Smooth muscle cell (in vitro differentiated cells): ENCODE results near the gene HID1. TPM values are rescaled to one million over a fixed set of nuclear protein-coding genes. Genes with fewer than 3 reads are reported as not detected.

Source experiments
- DNase-seq: peaks from one replicate; lab custom pipeline; 2025; ENCODE audit not compliant: unreplicated experiment; lab: John Stamatoyannopoulos, UW
- H2AFZ ChIP-seq: fragments of 200-600 bp; sonication (generic); 2 replicates; pipeline ENCODE4 v1.6.0; 2016; ENCODE audit warnings: antibody characterized with exemption, low read depth, mild to moderate bottlenecking
- H3F3A ChIP-seq: fragments of 200-600 bp; sonication (generic); 2 replicates; pipeline ENCODE4 v1.6.0; 2017; ENCODE audit warnings: antibody characterized with exemption, low read depth
- H3K27ac ChIP-seq: fragments of 200-600 bp; sonication (generic); 2 replicates; pipeline ENCODE4 v1.5.1; 2016; ENCODE audit warnings: low read depth, mild to moderate bottlenecking
- H3K27me3 ChIP-seq: fragments of 200-600 bp; sonication (generic); 2 replicates; pipeline ENCODE4 v1.6.1; 2016; ENCODE audit warnings: low read depth, mild to moderate bottlenecking
- H3K36me3 ChIP-seq: fragments of 200-600 bp; sonication (generic); 2 replicates; pipeline ENCODE4 v1.5.1; 2016; ENCODE audit warnings: low read depth
- H3K4me1 ChIP-seq: fragments of 200-600 bp; sonication (generic); 2 replicates; pipeline ENCODE4 v1.5.1; 2016; ENCODE audit warnings: low read depth
- H3K4me2 ChIP-seq: fragments of 200-600 bp; sonication (generic); 2 replicates; pipeline ENCODE4 v1.6.0; 2016; ENCODE audit warnings: mild to moderate bottlenecking
- H3K4me3 ChIP-seq: fragments of 200-600 bp; sonication (generic); 2 replicates; pipeline ENCODE4 v1.5.1; 2016; ENCODE audit warnings: mild to moderate bottlenecking
- H3K79me2 ChIP-seq: fragments of 200-600 bp; sonication (generic); 2 replicates; pipeline ENCODE4 v1.6.0; 2016; ENCODE audit warnings: low read depth, mild to moderate bottlenecking
- H3K9ac ChIP-seq: fragments of 200-600 bp; sonication (generic); 2 replicates; pipeline ENCODE4 v1.6.0; 2016; ENCODE audit warnings: low read depth
- H3K9me3 ChIP-seq: fragments of 200-600 bp; sonication (generic); replicated peaks from 2 replicates; pipeline ENCODE4 v1.5.1; 2016; ENCODE audit warnings: low read depth
- H4K20me1 ChIP-seq: fragments of 200-600 bp; sonication (generic); 2 replicates; pipeline ENCODE4 v1.6.0; 2016; ENCODE audit warnings: low read depth
- CTCF ChIP-seq: fragments of 200-600 bp; sonication (generic); IDR thresholded peaks from 2 replicates; pipeline ENCODE4 v1.5.1; 2017; ENCODE audit warnings: borderline replicate concordance, mild to moderate bottlenecking, antibody characterized with exemption; ENCODE audit not compliant: insufficient read depth, poor library complexity, severe bottlenecking
- WGBS: methylation state at CpG from one replicate; pipeline ENCODE4 v1.1.7; 2016; ENCODE audit warnings: low lambda C conversion rate; 5-methylcytosine and 5-hydroxymethylcytosine counted together
- polyA plus RNA-seq: library from polyadenylated mRNA; unstranded; fragments of >200 nt; fragmentation: Nextera tagmentation; extraction: Ambion mirVana; gene quantifications from 2 replicates; pipeline ENCODE4 v1.2.1, GENCODE V29; 2016
- total RNA-seq: library from RNA; depleted of rRNA; stranded (reverse); fragments of >200 nt; gene quantifications from 2 replicates; pipeline ENCODE4 v1.2.3, GENCODE V29; 2014

Gene HID1
- total and polyA plus RNA-seq, 2 experiments from 2014 or later: 3.3 to 8.8 TPM

DNA sequence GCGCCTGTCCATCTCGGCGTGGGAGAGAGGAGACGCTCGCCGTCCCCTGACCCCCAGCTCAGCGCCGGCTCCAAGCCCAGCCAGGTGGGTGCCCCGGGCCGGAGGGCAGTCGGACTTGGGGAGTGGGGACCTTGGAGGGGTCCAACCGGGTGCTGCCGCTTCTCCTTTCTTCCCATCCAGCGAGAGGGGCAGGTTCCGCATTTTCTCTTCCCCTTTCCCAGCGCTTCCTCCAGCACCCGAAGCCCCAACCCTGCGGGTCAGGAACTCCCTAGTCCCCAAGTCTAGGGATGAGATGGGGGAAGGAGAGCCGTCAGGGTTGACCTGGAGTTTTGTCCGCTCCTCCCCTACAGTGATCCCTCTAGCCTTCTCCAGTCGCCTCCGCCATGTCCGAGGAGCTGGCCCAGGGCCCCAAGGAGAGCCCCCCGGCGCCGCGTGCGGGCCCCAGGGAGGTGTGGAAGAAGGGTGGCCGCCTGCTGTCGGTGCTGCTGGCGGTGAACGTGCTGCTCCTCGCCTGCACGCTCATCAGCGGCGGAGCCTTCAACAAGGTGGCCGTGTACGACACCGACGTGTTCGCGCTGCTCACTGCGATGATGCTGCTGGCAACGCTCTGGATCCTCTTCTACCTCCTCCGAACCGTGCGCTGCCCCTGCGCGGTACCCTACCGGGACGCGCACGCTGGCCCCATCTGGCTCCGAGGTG, 48.2 kb downstream of the HID1 start, which contains the start of gene OTOP2:
Gene OTOP2 (plus strand): TSS at position 24 of the 699 bp plus-strand sequence. CDS start 360 bp downstream, at position 384.
- H3K4me2 ChIP-seq: peak within 1 kb of the TSS; percentile 88
- H4K20me1 ChIP-seq: no peaks in the 10 kb centered on the region
- 21% methylated on average over 53 of the region's 54 CpGs for WGBS
- no peak for TF ChIP-seq CTCF
- H3K4me3 ChIP-seq: peak within 1 kb of the TSS; percentile 51
- H3K9me3 ChIP-seq: no peaks in the 10 kb centered on the region
- no peak within 1 kb of the TSS for H3K9ac ChIP-seq
- no peak within 1 kb of the TSS for H3K27ac ChIP-seq
- H2AFZ ChIP-seq: no peak within 1 kb of the TSS
- H3K4me1 ChIP-seq: peaks cover 9% of the 10 kb centered on the region
- H3K27me3 ChIP-seq: peaks cover 60% of the 10 kb centered on the region
- DNase-seq: no peak
- no peaks in the 10 kb centered on the region for H3F3A ChIP-seq
- no peaks in the 10 kb centered on the region for H3K79me2 ChIP-seq
- no peaks in the 10 kb centered on the region for H3K36me3 ChIP-seq

- Histone ChIP-seq H3K4me1 (peaks cover 9% of the 10 kb centered on the region), H3K9ac (no peak overlapping the region), H3F3A (no peaks in the 10 kb centered on the region), H3K4me2 (peak overlapping the region; percentile 88), H2AFZ (no peak overlapping the region), H4K20me1 (no peaks in the 10 kb centered on the region), H3K9me3 (no peaks in the 10 kb centered on the region), H3K27me3 (peaks cover 60% of the 10 kb centered on the region), H3K79me2 (no peaks in the 10 kb centered on the region), H3K4me3 (peak overlapping the region; percentile 51), H3K36me3 (no peaks in the 10 kb centered on the region), H3K27ac (no peak overlapping the region)
- 25% methylated on average over 22 of the region's 59 CpGs for whole genome bisulfite sequencing
- peak; percentile 96 for TF ChIP-seq CTCF
- DNase-seq: peak; percentile 10
Observed at GRCh38 chr17:74923538-74924249, 48.9 kb downstream of the HID1 start.

- no peak for TF ChIP-seq CTCF
- Histone ChIP-seq H3K27ac (no peak within 1 kb of the TSS), H3K4me2 (peak within 1 kb of the TSS; percentile 88), H3K4me1 (peaks cover 9% of the 10 kb centered on the region), H4K20me1 (no peaks in the 10 kb centered on the region), H3K27me3 (peaks cover 56% of the 10 kb centered on the region), H2AFZ (peak within 1 kb of the TSS; percentile 54), H3F3A (no peaks in the 10 kb centered on the region), H3K36me3 (no peaks in the 10 kb centered on the region), H3K79me2 (no peaks in the 10 kb centered on the region), H3K9me3 (no peaks in the 10 kb centered on the region), H3K4me3 (peak within 1 kb of the TSS; percentile 51), H3K9ac (no peak within 1 kb of the TSS)
- no peak for DNase-seq
- 16% methylated on average over 41 of the region's 57 CpGs for WGBS
Observed at GRCh38 chr17:74922694-74923537, 49.6 kb downstream of the HID1 start, which contains the start of gene USH1G. Gene USH1G (minus strand): TSS chr17:74923255. CDS start chr17:74923073, 182 bp downstream.
